ENCODE results near the gene DGKD.
"Not testable (repeated sequence)": the region's sequence is repeated elsewhere in the genome, so short reads cannot be mapped to it uniquely, and the experiment has no call there.

The DGKD gene

DNA sequence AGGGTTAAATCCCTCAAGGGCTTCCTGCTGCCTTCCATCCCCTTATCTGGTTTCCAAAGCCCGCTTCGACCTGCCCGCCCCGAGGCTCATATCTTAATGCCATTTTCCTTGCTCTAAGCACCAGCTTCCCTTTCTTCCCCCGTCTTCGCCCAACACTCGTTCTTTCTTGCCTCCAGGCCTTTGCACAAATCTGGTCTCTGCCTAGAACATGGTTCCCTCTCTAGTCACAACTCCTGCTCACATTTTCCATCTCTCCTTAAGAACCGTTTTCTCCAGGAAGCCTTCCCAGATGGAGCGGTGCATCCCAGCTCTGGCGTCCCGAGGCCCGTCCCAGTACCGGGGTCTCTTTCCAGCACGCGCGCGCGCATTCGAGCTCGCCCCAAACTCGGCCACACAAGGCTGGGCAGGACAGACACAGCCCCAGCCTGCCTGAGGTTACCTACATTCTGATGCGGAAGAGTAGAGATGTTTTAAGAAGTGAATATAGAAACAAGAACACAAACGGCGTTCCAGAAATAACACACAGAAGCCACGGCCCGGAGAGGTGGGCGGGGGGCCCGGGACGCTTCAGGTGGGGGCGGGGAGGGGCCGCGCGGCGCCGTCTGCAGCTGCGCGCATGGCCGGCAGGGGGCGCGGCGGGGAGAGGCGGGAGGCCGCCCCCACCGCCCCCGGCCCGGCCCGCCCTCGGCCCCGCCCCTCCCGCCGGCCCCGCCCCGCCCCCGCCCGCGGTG is at the start of gene DGKD:
Gene DGKD, plus strand, starts transcription at position 726 of the 731 bp plus-strand sequence. CDS start 25 bp downstream, outside the sequence.
- DNase-seq (ENCODE audit: extremely low read depth in 1 of 2, low read depth in 1 of 2): peak; percentile 39 to 67

DNA sequence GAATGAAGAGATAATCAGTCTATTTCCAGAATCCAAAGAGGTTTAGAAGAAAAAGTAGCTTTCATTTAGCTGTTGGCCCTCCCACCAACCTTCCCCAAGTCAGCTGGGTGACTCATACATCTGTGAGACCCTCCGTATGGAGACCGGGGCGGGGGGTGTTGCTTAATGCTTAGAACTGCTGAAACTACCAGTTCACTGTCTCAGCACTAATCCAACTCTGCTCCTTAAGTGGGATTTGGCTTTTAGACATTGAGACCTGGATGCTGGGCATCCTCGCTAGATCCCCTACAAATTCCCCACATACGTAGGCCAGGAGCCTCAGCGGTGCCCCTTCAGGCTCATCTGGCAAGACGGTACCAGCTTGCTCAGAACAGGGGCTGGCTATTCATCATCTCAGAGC is 46.7 kb upstream of the DGKD start, which contains the start of gene SAG:
Gene SAG, plus strand, starts transcription at position 252 of the 400 bp plus-strand sequence. CDS start 1,374 bp downstream, outside the sequence.
- DNase-seq (ENCODE audit: extremely low read depth in 1 of 2, low read depth in 1 of 2): no peak

- no peak for DNase-seq (ENCODE audit: extremely low read depth in 1 of 2, low read depth in 1 of 2)
Measured at GRCh38 chr2:233311241-233311926, 42.9 kb upstream of the DGKD start.

GRCh38 chr2:233312874-233313273 is 41.4 kb upstream of the DGKD start:
- DNase-seq (ENCODE audit: extremely low read depth in 1 of 2, low read depth in 1 of 2): no peak

DNA sequence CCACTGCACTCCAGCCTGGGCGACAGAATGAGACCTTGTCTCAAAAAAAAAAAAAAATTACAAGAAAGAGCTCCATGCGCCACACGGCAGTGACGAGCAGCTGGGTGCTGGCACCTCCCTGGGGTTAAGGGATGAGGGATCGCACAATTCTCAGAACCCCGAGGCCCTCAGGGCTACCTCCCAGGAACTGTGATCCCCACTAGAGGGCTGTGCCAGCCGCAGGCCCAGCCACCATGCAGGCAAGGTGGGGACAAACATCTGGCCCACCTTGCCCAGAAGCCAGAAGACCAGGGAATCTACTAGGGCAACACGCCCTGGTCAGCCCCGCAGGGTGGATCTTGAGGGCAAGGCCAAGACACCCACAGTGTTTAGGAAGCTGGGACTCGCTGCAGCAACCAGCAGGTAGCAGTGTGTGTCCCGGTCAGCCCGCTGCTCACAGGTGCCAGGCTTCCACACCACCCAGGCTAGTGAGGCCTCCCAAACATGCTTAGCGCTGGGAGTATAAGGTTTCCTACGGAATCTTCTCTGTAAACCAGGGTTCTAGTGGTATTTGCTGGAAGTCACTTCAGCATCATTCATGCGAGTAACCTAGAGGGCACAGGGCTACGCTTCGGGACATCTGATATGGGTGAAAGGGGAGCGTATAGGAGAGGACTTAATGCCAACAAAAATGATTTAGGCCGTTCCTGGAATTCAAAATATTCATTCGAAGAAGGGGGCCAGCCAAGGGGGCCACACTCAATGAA is 39.9 kb upstream of the DGKD start:
- no peak for DNase-seq (ENCODE audit: extremely low read depth in 1 of 2, low read depth in 1 of 2)

DNA sequence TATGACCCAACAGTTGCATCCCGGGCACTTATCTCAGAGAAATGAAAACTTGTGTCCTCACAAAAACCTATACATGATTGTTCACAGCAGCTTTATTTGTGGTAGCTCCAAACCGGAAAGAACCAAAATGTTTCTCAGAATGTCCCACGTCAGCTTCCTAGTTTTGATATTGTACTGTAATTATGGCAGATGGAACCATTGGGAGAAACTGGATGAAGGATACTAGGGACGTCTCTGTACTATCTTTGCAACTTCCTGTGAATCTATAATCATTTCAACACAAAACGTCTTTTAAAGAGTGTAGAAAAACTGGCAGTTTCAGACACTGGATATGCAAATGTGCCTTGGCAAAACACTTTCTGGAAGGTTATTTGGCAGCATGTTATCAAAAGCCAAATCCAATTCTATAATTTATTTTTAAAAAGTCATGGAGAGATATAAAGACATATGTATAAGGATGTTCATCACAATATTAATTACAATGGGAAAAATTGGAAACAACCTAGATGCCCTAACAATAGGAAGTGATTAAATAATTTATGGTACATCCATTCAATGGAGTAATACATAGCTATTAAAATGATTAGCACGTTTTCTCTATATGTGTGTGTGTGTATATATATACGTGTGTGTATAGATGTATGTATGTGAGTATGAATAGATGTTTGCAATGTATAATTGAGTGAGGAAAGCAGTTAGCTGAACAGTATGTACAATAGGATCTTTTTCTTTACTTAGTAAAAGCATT is 36.9 kb upstream of the DGKD start:
- no peak for DNase-seq (ENCODE audit: extremely low read depth in 1 of 2, low read depth in 1 of 2)

DNA sequence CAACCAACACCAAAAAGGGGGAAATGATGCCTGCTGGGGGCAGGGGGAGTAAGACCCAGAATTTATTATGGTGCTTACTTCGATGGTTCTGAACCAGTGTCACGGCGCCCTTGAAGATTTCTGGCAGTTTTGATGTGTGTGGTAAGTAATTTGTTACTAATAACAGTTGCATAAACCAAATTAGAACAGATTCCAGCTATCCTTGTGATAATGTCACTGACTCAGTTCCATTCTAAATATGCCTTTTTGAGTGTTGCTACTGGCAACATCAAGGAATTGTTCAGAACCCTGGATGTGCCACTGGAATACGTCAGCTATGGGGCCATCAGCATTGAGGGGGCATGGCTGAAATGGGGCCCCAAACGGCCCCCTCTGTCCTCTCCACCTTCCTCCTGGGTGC is 35.0 kb upstream of the DGKD start:
- no peak for DNase-seq (ENCODE audit: extremely low read depth in 1 of 2, low read depth in 1 of 2)

- no peak for DNase-seq (ENCODE audit: extremely low read depth in 1 of 2, low read depth in 1 of 2)
Measured at GRCh38 chr2:233320470-233320869, 33.8 kb upstream of the DGKD start.

- no peak for DNase-seq (ENCODE audit: extremely low read depth in 1 of 2, low read depth in 1 of 2)
Measured at GRCh38 chr2:233321166-233321565, 33.1 kb upstream of the DGKD start.

DNA sequence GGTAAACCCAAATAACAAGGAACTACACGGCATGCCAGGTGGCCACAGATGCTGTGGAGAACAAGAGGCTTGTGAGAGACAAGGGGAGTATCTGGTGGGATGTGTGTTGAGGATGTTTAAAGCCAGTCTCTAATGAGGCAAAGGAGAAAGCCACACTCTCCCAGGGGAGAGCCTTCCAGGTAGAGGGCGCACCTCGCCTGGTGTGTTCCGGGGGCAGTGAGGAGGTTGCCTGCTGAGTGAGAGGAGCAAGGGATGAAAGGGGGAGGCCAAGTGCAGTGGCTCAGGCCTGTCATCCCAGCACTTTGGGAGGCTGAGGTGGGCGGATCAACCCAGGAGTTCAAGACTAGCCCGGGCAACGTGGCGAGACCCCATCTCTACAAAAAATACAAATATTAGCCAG is 30.4 kb upstream of the DGKD start:
- no peak for DNase-seq (ENCODE audit: extremely low read depth in 1 of 2, low read depth in 1 of 2)

- no peak for DNase-seq (ENCODE audit: extremely low read depth in 1 of 2, low read depth in 1 of 2)
Measured at GRCh38 chr2:233325256-233325655, 29.0 kb upstream of the DGKD start.

GRCh38 chr2:233325814-233326213 is 28.5 kb upstream of the DGKD start:
- DNase-seq (ENCODE audit: extremely low read depth in 1 of 2, low read depth in 1 of 2): no peak

- no peak for DNase-seq (ENCODE audit: extremely low read depth in 1 of 2, low read depth in 1 of 2)
Measured at GRCh38 chr2:233326500-233326899, 27.8 kb upstream of the DGKD start.

DNA sequence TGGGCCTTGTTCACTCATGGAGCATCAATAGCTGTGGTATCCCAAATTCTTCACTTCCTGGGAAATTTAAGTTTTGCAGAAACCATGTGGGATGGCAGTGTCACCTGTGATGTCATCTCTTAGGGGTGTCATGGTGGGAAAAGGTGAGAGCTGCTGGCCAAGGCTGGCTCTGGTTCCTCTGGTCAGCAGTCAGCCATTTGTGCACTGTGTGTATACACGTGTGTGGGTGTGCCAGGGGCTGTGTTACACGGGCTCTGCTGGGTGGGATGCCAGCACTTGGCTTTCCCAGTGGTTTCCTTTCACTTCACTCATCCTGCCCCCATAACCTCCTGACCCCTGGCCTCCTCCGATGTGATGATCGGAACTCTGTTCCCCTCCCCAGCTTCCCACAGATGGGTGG is 25.4 kb upstream of the DGKD start:
- no peak for DNase-seq (ENCODE audit: extremely low read depth in 1 of 2, low read depth in 1 of 2)

DNA sequence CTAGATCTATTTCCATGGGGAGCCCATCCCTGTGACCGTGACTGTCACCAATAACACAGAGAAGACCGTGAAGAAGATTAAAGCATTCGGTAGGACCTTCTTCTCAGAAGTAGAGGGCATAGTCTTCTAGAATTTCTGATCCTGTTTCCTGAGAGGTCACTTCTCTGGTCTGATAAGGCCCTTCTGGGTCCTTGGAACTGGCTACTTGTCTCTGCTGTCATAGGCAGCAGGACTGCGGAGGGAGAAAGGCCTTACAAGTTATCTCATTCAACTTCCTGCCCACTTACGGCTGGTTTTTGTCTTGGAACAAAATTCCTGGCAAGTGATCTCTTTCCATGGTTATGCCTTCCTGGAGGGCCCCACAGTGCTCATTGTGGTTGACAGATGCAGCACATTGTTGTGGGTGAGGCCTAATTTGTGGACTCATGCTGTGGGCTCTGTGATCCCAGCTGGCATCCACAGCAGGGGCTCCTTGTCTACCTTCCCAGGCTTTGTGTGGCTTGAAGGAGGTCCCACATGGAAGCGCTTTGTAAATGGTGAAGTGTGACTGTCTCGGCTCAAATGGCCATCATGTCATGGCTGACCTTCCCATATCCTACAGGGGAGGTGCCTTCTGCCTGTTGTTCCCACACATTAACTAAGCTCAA is 24.7 kb upstream of the DGKD start:
- DNase-seq (ENCODE audit: extremely low read depth in 1 of 2, low read depth in 1 of 2): no peak

DNA sequence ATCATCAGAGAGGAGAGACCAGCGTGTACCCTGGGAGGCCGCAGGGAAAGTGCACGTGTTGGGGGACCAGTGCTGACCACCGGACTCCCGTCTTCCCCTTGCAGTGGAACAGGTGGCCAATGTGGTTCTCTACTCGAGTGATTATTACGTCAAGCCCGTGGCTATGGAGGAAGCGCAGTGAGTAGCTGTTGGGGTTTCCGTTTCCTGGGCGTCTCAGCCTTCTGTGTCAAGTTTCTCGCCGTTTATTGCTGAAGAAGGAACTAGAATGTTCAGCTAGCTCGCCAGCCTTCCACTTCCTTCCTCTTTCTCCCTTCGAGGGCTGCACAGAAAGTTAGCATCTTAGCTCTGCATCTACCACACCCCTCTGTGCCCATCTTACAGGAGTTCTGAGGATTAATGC is 22.8 kb upstream of the DGKD start:
- peak in 1 of 2 donors; percentile 61 for DNase-seq (ENCODE audit: extremely low read depth in 1 of 2, low read depth in 1 of 2)

DNA sequence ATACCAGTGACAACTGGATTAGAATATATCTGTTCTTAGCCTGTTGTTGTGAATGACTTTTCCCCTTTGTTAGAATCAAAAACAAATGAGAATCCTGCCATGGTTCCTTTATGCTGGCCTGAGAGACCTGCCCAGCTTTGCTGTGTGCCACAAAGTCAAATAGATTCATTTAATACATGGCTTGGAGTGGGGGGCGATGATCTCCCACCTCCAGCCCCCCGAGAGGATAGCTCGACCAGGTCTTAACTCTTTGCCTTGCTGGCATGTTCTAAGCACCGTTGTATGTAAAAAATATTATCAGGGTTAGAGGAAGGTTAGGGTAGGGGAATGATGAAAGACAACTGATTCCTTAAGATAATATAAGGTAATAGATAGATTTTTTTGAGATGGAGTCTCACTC is 22.2 kb upstream of the DGKD start:
- DNase-seq (ENCODE audit: extremely low read depth in 1 of 2, low read depth in 1 of 2): no peak

DNA sequence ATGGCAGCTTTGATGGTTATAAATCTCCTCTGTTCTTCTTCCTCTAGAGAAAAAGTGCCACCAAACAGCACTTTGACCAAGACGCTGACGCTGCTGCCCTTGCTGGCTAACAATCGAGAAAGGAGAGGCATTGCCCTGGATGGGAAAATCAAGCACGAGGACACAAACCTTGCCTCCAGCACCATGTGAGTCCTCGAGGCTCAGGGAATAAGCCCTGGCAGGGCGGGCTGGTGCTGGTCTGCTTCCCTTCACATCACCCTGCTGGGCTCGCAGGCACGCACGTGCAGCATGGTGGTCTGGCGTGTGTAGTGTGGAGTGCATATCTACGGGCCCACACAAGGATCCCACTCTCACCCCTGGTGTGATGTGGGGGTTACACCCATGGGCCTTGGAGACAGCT is 19.4 kb upstream of the DGKD start:
- DNase-seq (ENCODE audit: extremely low read depth in 1 of 2, low read depth in 1 of 2): no peak

- DNase-seq (ENCODE audit: extremely low read depth in 1 of 2, low read depth in 1 of 2): not testable (repeated sequence)
Measured at GRCh38 chr2:233336091-233336490, 18.2 kb upstream of the DGKD start.

DNA sequence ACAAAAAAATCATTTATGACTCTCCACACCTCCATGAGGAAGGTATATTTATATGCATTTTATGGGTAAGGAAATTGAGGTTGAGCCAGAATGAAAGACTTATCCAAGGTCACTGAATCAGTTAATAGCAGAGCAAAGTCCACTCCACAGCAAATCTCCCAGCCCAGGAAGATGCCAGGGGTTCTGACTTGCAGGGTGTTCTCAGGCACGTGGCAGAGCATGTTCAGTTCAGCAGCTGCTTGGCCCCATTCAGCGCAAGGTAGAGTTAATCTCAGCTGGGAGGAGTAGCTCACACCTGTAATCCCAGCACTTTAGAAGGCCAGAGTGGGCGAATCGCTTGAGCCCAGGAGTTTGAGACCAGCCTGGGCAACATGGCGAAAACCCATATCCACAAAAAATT is 17.8 kb upstream of the DGKD start:
- no peak for DNase-seq (ENCODE audit: extremely low read depth in 1 of 2, low read depth in 1 of 2)
